Mucosa of stomach (tissue), 1 donor: Measurements from ENCODE around the gene SACM1L.
"Not testable (repeated sequence)": the region's sequence is repeated elsewhere in the genome, so short reads cannot be mapped to it uniquely, and the experiment has no call there.

ENCODE experiments used
- H3K27me3 ChIP-seq: one replicate; pipeline ENCODE4 v1.7.0; 2013; ENCODE audit warnings: mild to moderate bottlenecking, low read length; ENCODE audit not compliant: control insufficient read depth, insufficient read depth
- H3K36me3 ChIP-seq: one replicate; pipeline ENCODE4 v1.7.0; 2013; ENCODE audit warnings: low read length; ENCODE audit not compliant: control insufficient read depth, insufficient read depth
- H3K4me1 ChIP-seq: one replicate; pipeline ENCODE4 v1.7.0; 2013; ENCODE audit warnings: mild to moderate bottlenecking, low read length; ENCODE audit not compliant: control insufficient read depth, insufficient read depth
- H3K4me3 ChIP-seq: one replicate; pipeline ENCODE4 v1.7.0; 2013; ENCODE audit warnings: low read length
- H3K9ac ChIP-seq: one replicate; pipeline ENCODE4 v1.7.0; 2013; ENCODE audit warnings: mild to moderate bottlenecking, low read length, moderate library complexity
- H3K9me3 ChIP-seq: one replicate; pipeline ENCODE4 v1.7.0; 2013; ENCODE audit warnings: mild to moderate bottlenecking, low read length, moderate library complexity; ENCODE audit not compliant: control insufficient read depth
- donor health status: Pancreatic carcinoma.

The SACM1L gene

DNA sequence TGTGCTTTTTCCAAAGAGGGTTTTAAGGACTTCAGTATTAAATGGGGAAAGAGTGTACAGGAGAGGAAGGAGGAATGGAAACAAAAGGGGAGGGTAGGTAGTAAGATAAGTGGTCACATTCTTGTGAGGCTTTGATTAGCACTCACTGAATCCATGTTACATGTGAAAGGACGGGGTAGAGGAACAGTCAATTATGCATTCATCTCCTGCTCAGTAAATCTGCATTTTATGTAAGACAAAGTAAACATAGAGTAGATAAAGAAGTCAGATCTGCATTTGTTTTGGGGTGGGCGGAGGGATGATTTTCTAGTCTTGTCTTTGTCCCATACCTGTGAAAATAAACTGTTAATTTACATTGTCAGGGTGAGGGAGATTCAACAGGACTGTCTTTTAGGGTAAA lies 50.8 kb downstream of the SACM1L start:
- Histone ChIP-seq H3K4me3 (no peak overlapping the region), H3K9ac (no peak overlapping the region), H3K4me1 (no peaks in the 10 kb centered on the region), H3K9me3 (no peaks in the 10 kb centered on the region), H3K27me3 (no peaks in the 10 kb centered on the region), H3K36me3 (peaks cover 13% of the 10 kb centered on the region)

DNA sequence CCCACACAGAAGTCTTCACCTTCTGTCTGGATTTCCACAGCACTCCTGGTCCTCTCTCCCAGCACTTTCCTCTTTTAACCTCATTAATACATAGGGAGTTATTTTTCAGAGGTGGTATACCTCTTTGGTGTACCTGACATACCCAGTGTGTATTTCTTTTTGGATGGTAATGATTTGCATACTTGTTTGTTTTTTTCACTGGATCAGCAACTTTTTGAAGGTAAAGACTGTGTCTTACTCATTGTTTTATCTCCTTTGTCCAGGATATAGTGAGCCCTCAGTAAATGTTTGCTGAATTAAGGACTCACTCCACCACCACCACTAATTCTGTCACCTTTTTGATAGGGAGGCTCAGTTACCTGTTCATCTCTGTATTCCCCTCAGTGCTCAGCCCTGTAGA lies 52.1 kb downstream of the SACM1L start:
- Histone ChIP-seq H3K9ac (no peak overlapping the region), H3K9me3 (no peaks in the 10 kb centered on the region), H3K36me3 (peaks cover 13% of the 10 kb centered on the region), H3K4me1 (no peaks in the 10 kb centered on the region), H3K4me3 (no peak overlapping the region), H3K27me3 (no peaks in the 10 kb centered on the region)

DNA sequence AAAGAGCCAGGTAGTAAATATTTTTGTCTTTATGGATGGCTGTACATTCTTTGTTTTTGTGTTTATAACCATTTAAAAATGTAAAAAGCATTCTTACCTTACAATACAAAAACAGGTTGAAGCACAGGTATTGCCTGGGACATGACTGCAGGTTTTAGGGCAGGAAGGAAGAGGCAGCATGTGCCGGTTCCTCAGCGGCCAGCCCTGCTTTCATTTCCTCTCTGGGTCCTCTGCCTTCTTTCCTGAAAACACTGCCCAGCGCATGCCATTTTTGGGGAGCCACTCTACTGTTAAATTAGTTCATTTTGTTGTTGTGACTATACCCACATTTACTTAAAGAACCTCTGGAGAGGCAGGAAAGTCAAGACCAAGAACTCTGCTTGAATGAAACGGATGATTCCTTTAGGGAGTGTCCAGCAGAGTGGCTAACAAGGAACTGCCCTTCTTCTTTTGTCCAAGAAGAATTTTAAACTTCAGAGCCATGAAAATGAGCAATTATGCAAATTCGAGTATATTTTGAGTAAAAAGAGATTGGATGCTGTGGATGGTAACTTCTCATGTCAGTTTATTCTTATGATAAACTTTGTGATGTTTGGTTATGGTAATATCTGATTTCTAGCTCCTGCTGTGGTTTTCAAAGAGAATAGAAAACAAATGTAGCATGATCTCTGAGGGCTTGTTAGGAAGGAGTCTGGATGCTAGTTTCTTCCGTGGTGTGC lies 52.7 kb downstream of the SACM1L start:
- H3K36me3 ChIP-seq = peaks cover 10% of the 10 kb centered on the region
- H3K4me3 ChIP-seq = no peak overlapping the region
- no peaks in the 10 kb centered on the region for H3K4me1 ChIP-seq
- no peaks in the 10 kb centered on the region for H3K27me3 ChIP-seq
- no peaks in the 10 kb centered on the region for H3K9me3 ChIP-seq
- no peak overlapping the region for H3K9ac ChIP-seq

DNA sequence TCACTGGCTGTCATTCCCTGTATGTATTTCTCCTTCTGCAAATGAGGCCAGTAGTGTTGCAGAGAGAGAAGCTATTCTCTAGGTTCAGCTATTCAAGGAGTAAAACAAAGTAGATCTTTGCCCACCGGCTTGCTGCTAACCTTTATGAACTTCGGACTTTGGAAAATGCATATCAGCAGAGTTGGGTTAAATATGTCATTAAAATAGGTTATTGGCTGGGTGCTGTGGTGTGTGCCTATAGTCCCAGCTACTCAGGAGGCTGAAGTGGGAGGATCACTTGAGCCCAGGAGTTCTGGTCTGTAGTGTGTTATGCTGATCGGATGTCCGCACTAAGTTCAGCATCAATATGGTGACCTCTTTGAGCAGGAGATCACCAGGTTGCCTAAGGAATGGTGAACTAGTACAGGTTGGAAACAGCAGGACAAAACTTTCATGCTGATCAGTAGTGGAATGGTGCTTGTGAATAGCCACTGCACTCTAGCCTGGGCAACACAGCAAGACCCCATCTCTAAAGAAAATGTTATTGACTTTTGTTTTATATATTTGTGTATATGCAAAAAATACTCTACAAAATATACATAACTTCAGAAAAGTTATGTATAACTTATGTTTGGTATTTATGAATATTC lies 53.4 kb downstream of the SACM1L start:
- Histone ChIP-seq H3K36me3 (peaks cover 9% of the 10 kb centered on the region), H3K9ac (no peak overlapping the region), H3K4me3 (no peak overlapping the region), H3K9me3 (no peaks in the 10 kb centered on the region), H3K4me1 (no peaks in the 10 kb centered on the region), H3K27me3 (no peaks in the 10 kb centered on the region)

DNA sequence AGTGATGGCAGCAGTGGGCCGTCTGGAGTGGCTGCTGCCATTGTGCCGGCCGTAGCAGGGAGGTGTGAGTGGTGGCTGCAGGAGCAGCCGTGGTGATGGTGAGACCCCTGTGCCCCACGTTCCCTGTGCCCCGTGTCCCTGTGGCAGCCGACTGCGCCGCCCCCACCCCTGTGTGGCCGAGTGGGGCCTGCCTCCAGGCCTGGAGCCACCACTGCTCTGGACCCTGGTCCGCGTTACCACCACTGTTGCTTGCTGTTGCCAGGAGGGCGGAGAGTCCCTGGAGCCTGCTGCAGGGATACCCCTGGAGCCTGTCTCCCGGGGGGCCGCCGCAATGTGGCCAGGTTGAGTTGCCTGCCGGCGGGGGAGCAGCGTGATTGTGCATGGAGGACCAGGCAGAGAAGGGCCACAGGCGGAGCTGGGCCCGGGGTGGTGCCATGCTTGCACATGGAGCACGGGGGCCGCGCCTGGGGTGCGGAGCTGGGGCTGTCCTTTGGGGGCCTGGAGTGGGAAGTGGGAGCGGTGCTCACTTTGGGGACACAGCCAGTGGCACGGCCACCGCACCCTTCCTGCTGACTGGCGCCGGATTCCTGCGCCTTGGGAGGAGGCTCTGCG lies 57.1 kb downstream of the SACM1L start:
- no peak overlapping the region for H3K9ac ChIP-seq
- no peaks in the 10 kb centered on the region for H3K27me3 ChIP-seq
- H3K4me3 ChIP-seq = no peak overlapping the region
- peaks cover 5% of the 10 kb centered on the region for H3K36me3 ChIP-seq
- H3K4me1 ChIP-seq = no peaks in the 10 kb centered on the region
- no peaks in the 10 kb centered on the region for H3K9me3 ChIP-seq

DNA sequence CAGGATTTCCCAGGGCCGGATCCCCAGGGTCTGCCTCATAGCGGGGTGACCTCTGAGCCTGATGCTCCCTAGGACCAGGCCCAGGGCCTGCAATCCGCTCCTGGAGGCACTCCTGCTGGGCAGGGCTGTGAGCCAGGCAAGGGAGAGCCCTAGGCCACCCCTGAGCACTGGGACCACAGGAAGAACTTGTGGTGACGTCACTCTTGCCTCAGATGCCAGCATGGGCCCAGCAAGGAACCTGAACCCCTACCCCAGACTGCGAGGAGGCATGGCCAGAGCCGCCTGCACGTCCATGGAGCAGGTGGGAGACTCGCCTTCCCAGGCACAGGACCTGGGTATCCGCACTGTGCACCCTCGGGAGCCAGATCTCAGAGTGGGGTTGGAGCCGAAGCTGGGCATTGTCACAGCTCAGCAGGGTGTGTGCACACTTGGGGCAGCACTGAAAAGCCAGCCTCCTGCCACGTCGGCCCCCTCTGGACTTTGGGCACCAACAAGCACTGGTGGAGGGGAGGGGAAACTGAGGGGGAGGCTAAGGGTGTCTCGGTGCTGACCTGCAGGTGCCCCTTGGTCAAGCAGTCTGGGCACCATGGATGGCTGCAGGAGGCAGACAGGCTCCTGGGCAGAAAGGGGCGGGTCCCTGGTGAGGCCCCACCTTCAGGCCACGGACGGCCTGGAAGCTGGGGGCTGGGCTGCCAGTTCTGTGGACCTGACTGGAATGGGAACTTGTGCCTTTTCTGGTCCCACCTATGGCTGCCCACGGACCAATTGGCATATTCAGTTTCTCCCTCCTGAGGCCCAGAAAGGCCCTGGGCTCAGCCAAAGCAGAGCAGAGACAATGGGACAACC lies 57.8 kb downstream of the SACM1L start:
- no peaks in the 10 kb centered on the region for H3K9me3 ChIP-seq
- no peaks in the 10 kb centered on the region for H3K4me1 ChIP-seq
- peaks cover 5% of the 10 kb centered on the region for H3K36me3 ChIP-seq
- H3K9ac ChIP-seq = no peak overlapping the region
- H3K27me3 ChIP-seq = no peaks in the 10 kb centered on the region
- H3K4me3 ChIP-seq = no peak overlapping the region

DNA sequence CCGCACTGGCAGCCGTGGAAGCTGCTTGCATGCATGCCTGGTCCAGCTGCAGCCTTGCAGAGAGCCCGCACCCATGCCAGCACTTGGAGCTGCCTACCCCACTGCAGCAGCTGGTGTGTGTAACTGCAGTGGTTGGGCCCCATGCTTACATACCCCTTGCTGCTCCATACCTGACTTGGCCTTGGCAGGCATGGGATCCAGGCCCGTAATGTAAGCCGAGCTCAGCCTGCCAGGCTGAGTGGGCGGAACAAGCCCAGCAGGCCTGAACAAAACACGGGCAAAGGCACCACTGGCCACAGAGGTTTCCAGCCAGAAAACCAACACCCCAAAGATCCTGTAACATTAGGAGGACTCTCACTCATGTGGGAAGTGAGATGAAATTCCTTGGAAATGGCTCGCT lies 58.9 kb downstream of the SACM1L start:
- Histone ChIP-seq H3K27me3 (no peaks in the 10 kb centered on the region), H3K9ac (no peak overlapping the region), H3K9me3 (no peaks in the 10 kb centered on the region), H3K36me3 (peaks cover 5% of the 10 kb centered on the region), H3K4me3 (no peak overlapping the region), H3K4me1 (no peaks in the 10 kb centered on the region)

DNA sequence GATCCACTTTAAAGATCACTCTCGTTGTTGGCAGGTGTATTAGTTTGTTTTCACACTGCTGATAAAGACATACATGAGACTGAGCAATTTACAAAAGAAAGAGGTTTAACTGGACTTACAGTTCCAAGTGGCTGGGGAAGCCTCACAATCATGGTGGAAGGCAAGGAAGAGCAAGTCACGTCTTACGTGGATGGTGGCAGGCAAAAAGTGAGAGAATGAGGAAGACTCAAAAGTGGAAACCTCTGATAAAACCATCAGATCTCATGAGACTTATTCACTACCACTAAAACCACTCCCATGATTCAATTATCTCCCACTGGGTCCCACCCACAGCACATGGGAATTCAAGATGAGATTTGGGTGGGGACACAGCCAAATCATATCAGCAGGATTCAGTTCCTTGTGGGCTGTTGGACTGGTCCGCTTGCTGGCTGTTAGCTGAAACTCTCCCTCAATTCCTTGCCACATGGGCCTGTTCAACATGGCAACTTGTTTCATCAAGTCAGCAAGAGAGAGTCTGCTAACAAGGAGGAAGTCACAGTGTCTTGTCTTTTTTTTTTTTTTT lies 59.9 kb downstream of the SACM1L start:
- H3K27me3 ChIP-seq, H3K36me3 ChIP-seq, H3K4me1 ChIP-seq, H3K9me3 ChIP-seq, H3K9ac ChIP-seq, H3K4me3 ChIP-seq: not testable (repeated sequence)

DNA sequence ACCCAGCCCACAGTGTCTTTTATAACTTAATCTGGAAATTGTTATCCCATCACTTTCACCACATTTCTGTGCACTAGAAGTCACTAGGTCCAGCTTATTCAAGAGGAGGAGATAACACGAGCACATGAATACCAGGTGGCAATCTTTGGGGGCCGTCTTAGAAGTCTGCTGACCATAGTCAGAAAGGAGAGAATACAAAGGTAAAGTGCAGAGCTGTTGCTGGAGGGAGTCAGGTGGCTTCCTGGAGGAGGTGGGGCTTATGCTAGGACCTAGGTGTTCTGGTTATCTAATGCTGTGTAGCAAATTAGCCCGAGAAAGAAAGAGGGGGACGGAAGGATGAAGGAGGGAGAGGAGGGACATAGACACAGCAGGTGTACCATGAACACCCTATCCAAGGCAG lies 60.7 kb downstream of the SACM1L start:
- no peak overlapping the region for H3K4me3 ChIP-seq
- no peaks in the 10 kb centered on the region for H3K9me3 ChIP-seq
- no peaks in the 10 kb centered on the region for H3K36me3 ChIP-seq
- H3K9ac ChIP-seq = no peak overlapping the region
- no peaks in the 10 kb centered on the region for H3K4me1 ChIP-seq
- no peaks in the 10 kb centered on the region for H3K27me3 ChIP-seq

DNA sequence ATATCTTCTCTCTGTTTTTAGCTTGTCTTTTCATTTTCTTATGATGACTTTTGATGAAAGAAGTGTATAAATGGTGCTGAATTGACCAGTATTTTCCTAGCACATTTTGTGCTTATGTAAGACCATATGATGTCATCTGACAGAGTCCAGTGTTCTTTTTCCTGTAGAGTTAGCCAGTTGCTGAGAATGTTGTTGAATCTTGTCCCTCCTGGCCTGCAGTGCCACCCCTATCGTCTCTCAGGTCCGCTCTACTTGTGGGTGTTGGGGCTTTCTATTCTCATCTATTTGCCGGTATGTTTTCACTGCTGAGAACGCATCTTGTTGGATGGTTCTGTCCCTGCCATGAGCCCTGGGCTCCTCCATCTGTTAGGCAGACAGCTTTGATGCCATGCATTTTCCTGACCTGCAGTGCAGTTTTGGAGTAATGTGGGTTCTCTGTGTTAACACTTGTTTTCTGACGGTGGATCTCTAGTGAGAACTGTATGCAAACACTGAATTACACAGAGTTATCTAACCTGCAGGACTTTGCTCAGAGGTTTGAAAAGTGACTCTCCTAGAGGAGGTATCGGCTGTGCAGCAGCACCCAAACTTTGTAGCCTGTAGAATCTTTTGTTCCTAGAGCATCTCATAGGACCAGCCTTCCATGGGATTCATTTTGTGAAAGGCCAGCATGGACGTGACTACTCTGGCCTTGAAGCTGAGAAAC lies 62.5 kb downstream of the SACM1L start:
- no peak overlapping the region for H3K4me3 ChIP-seq
- no peaks in the 10 kb centered on the region for H3K27me3 ChIP-seq
- H3K36me3 ChIP-seq = no peaks in the 10 kb centered on the region
- no peaks in the 10 kb centered on the region for H3K4me1 ChIP-seq
- H3K9me3 ChIP-seq = no peaks in the 10 kb centered on the region
- no peak overlapping the region for H3K9ac ChIP-seq

DNA sequence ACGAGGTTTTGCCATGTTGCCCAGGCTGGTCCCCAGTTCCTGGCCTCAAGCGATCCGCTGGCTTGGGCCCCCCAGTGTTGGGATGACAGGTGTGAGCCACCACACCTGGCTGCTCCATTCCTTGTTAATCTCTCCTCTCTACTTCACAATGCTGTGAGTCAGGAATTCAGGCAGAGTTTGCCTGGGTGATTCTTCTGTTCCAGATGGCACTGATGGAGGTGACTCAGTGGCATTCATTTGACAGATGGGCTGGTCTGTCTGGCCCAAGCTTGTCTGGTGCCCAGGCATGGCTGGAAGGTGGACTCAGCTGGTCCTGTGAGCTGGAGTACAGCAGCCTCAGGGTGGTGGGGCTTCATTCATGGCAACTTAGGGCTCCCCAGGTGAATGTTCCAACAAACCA lies 63.9 kb downstream of the SACM1L start:
- Histone ChIP-seq H3K27me3 (no peaks in the 10 kb centered on the region), H3K9me3 (no peaks in the 10 kb centered on the region), H3K9ac (no peak overlapping the region), H3K4me1 (no peaks in the 10 kb centered on the region), H3K36me3 (no peaks in the 10 kb centered on the region), H3K4me3 (no peak overlapping the region)
